Astrocyte of the spinal cord (primary cell): Measurements from ENCODE around the gene NAPB.

Experiments used
- DNase-seq: peaks from one replicate; pipeline ENCODE4 v3.0.0; 2011; ENCODE audit warnings: low read depth, low spot score
- H3K4me3 ChIP-seq: 2 replicates; pipeline ENCODE4 v1.5.1; 2011; ENCODE audit warnings: low read depth, mild to moderate bottlenecking, low read length, moderate library complexity
- CTCF ChIP-seq: IDR thresholded peaks from 2 replicates; pipeline ENCODE4 v1.5.1; 2012; ENCODE audit warnings: low read depth, mild to moderate bottlenecking, low read length, inconsistent platforms
- in situ Hi-C: cut with HindIII; loops from 2 replicates; pipeline ENCODE4 v1.10.0; 2017; ENCODE audit warnings: low sequenced_read_pairs

The NAPB gene

GRCh38 chr20:23454816-23455215 lies 33.5 kb upstream of the NAPB start:
- DNase-seq: no peak
- H3K4me3 ChIP-seq: no peak overlapping the region
- in situ Hi-C loops: no loop called here
- no peak for TF ChIP-seq CTCF

- DNase-seq: no peak
- no peak for TF ChIP-seq CTCF
- no peak overlapping the region for H3K4me3 ChIP-seq
- in situ Hi-C loops: no loop called here
Measured at GRCh38 chr20:23453549-23454543, 32.6 kb upstream of the NAPB start.

- TF ChIP-seq CTCF: no peak
- no peak for DNase-seq
- H3K4me3 ChIP-seq: no peak within 1 kb of the TSS
- in situ Hi-C loops: no loop called here
Measured at GRCh38 chr20:23452776-23453175, 31.5 kb upstream of the NAPB start, which contains the start of gene CST11. CST11 (minus strand) TSS chr20:23452876; CDS start chr20:23452811, 65 bp downstream.

- H3K4me3 ChIP-seq: no peak overlapping the region
- in situ Hi-C loops: no loop called here
- DNase-seq: no peak
- TF ChIP-seq CTCF: no peak
Measured at GRCh38 chr20:23451956-23452487, 30.7 kb upstream of the NAPB start.

GRCh38 chr20:23450877-23451276 lies 29.6 kb upstream of the NAPB start:
- no peak overlapping the region for H3K4me3 ChIP-seq
- no peak for TF ChIP-seq CTCF
- DNase-seq: no peak
- in situ Hi-C loops: no loop called here

- in situ Hi-C loops: no loop called here
- DNase-seq: no peak
Measured at GRCh38 chr20:23449421-23449820, 28.1 kb upstream of the NAPB start.

More at GRCh38 chr20:23449421-23449820, 28.1 kb upstream of the NAPB start:
- TF ChIP-seq CTCF: no peak
- no peak overlapping the region for H3K4me3 ChIP-seq
